Measurements from ENCODE around the gene HS1BP3.
A peak's percentile ranks its signal among the peaks of the same experiment; 100 is the strongest.

HS1BP3 gene

GRCh38 chr2:20663196-20664070 lies 12.5 kb upstream of the HS1BP3 start:
- DNase-seq (ENCODE audit: low read depth): no peak
- no peak overlapping the region for H3K4me3 ChIP-seq (ENCODE audit: control insufficient read depth, low read depth, low read length)
- TF ChIP-seq CTCF (IDR thresholded peaks at IDR 0.05; ENCODE audit: control insufficient read depth, insufficient read depth, low read depth, low read length, missing control alignments): no peak

GRCh38 chr2:20662308-20662937 lies 11.5 kb upstream of the HS1BP3 start:
- no peak for TF ChIP-seq CTCF (IDR thresholded peaks at IDR 0.05; ENCODE audit: control insufficient read depth, insufficient read depth, low read depth, low read length, missing control alignments)
- H3K4me3 ChIP-seq (ENCODE audit: control insufficient read depth, low read depth, low read length): no peak overlapping the region
- no peak for DNase-seq (ENCODE audit: low read depth)

GRCh38 chr2:20661421-20662307 lies 10.8 kb upstream of the HS1BP3 start:
- DNase-seq (ENCODE audit: low read depth): peak; percentile 45
- TF ChIP-seq CTCF (IDR thresholded peaks at IDR 0.05; ENCODE audit: control insufficient read depth, insufficient read depth, low read depth, low read length, missing control alignments): peak; percentile 96
- H3K4me3 ChIP-seq (ENCODE audit: control insufficient read depth, low read depth, low read length): no peak overlapping the region

GRCh38 chr2:20660506-20661420 lies 9.9 kb upstream of the HS1BP3 start:
- no peak overlapping the region for H3K4me3 ChIP-seq (ENCODE audit: control insufficient read depth, low read depth, low read length)
- no peak for DNase-seq (ENCODE audit: low read depth)
- no peak for TF ChIP-seq CTCF (IDR thresholded peaks at IDR 0.05; ENCODE audit: control insufficient read depth, insufficient read depth, low read depth, low read length, missing control alignments)

- no peak for DNase-seq (ENCODE audit: low read depth)
- TF ChIP-seq CTCF (IDR thresholded peaks at IDR 0.05; ENCODE audit: control insufficient read depth, insufficient read depth, low read depth, low read length, missing control alignments): no peak
- no peak overlapping the region for H3K4me3 ChIP-seq (ENCODE audit: control insufficient read depth, low read depth, low read length)
Observed at GRCh38 chr2:20657522-20658235, 6.8 kb upstream of the HS1BP3 start.
